WTC11 (cell line): ENCODE data around the gene HFE. TPM values are rescaled to one million over a fixed set of nuclear protein-coding genes. Genes with fewer than 3 reads are reported as not detected.

Experiments used
- ATAC-seq: fragments of 200-7000 bp; cut with Tn5 transposase; 2 replicates; pipeline ENCODE4 v1.10.0; 2021; ENCODE audit warnings: mild to moderate bottlenecking, moderate library complexity
- CTCF ChIA-PET: fragments of 300-600 bp; sonication (Branson Sonifier 250); formaldehyde crosslinking; loops from one replicate; lab custom pipeline; 2021; ENCODE audit warnings: antibody characterized with exemption; lab: Charles Lee
- POLR2A ChIA-PET: fragments of 350-600 bp; sonication (Branson Sonifier 250); formaldehyde crosslinking; loops from one replicate; lab custom pipeline; 2021; ENCODE audit warnings: antibody characterized with exemption; lab: Charles Lee
- DNase-seq: peaks from one replicate; pipeline ENCODE4 v3.0.0; 2021; ENCODE audit warnings: low spot score
- H3K27ac Mint-ChIP-seq: 2 replicates; pipeline ENCODE4 v1.8.0; 2021; ENCODE audit warnings: mixed read lengths
- H3K27me3 Mint-ChIP-seq: 2 replicates; pipeline ENCODE4 v1.8.0; 2021; ENCODE audit warnings: low read depth, mild to moderate bottlenecking, moderate library complexity, mixed read lengths
- H3K36me3 Mint-ChIP-seq: 2 replicates; pipeline ENCODE4 v1.8.0; 2021; ENCODE audit warnings: mixed read lengths
- H3K4me1 Mint-ChIP-seq: 2 replicates; pipeline ENCODE4 v1.8.0; 2022; ENCODE audit warnings: mixed read lengths
- H3K4me3 Mint-ChIP-seq: 2 replicates; pipeline ENCODE4 v1.8.0; 2021; ENCODE audit warnings: mild to moderate bottlenecking, moderate library complexity, mixed read lengths
- H3K9me3 Mint-ChIP-seq: 2 replicates; pipeline ENCODE4 v1.8.0; 2021; ENCODE audit warnings: mixed read lengths
- ATF6 ChIP-seq: sonication (generic); formaldehyde crosslinking; IDR thresholded peaks from 2 replicates; pipeline ENCODE4 v1.8.1; 2023; ENCODE audit warnings: mild to moderate bottlenecking, missing genetic modification reagents
- CBFB ChIP-seq: sonication (generic); formaldehyde crosslinking; IDR thresholded peaks from 2 replicates; pipeline ENCODE4 v1.8.1; 2022; ENCODE audit warnings: mild to moderate bottlenecking, low read depth, missing genetic modification reagents
- CDX4 ChIP-seq: fragments of 250-450 bp; sonication (Bioruptor Pico); IDR thresholded peaks from 2 replicates; pipeline ENCODE4 v1.9.0; 2021; ENCODE audit warnings: moderate library complexity, mild to moderate bottlenecking, inconsistent platforms, borderline replicate concordance
- E2F5 ChIP-seq: sonication (generic); formaldehyde crosslinking; IDR thresholded peaks from 2 replicates; pipeline ENCODE4 v1.8.1; 2022; ENCODE audit warnings: mild to moderate bottlenecking, moderate library complexity, missing genetic modification reagents
- FOXJ3 ChIP-seq: sonication (generic); formaldehyde crosslinking; IDR thresholded peaks from 2 replicates; pipeline ENCODE4 v1.9.0; 2021; ENCODE audit warnings: missing genetic modification reagents, mild to moderate bottlenecking, borderline replicate concordance
- KAT7 ChIP-seq: sonication (generic); formaldehyde crosslinking; IDR thresholded peaks from 2 replicates; pipeline ENCODE4 v1.8.1; 2023; ENCODE audit warnings: missing genetic modification reagents, mild to moderate bottlenecking, borderline replicate concordance
- MXD4 ChIP-seq: fragments of 250-450 bp; sonication (Bioruptor Pico); IDR thresholded peaks from 2 replicates; pipeline ENCODE4 v1.8.0; 2021; ENCODE audit warnings: mild to moderate bottlenecking, moderate library complexity, borderline replicate concordance
- MYBL2 ChIP-seq: sonication (generic); formaldehyde crosslinking; IDR thresholded peaks from 2 replicates; pipeline ENCODE4 v1.8.1; 2023; ENCODE audit warnings: mild to moderate bottlenecking, moderate library complexity, missing genetic modification reagents
- RELA ChIP-seq: sonication (generic); formaldehyde crosslinking; IDR thresholded peaks from 2 replicates; pipeline ENCODE4 v1.8.1; 2022; ENCODE audit warnings: missing genetic modification reagents, mild to moderate bottlenecking, borderline replicate concordance
- TCF7 ChIP-seq: sonication (generic); formaldehyde crosslinking; IDR thresholded peaks from 2 replicates; pipeline ENCODE4 v1.8.0; 2022; ENCODE audit warnings: mild to moderate bottlenecking, low read depth, missing genetic modification reagents, moderate library complexity
- TP53 ChIP-seq: sonication (generic); formaldehyde crosslinking; IDR thresholded peaks from 2 replicates; pipeline ENCODE4 v1.8.1; 2023; ENCODE audit warnings: mild to moderate bottlenecking, missing genetic modification reagents
- ZMAT4 ChIP-seq: fragments of 250-450 bp; sonication (Bioruptor Pico); IDR thresholded peaks from 2 replicates; pipeline ENCODE4 v1.9.0; 2021; ENCODE audit warnings: mild to moderate bottlenecking
- ZNF263 ChIP-seq: sonication (generic); formaldehyde crosslinking; IDR thresholded peaks from 2 replicates; pipeline ENCODE4 v1.8.1; 2022; ENCODE audit warnings: low read depth, mild to moderate bottlenecking, moderate library complexity, missing genetic modification reagents
- ZNF317 ChIP-seq: sonication (generic); formaldehyde crosslinking; IDR thresholded peaks from 2 replicates; pipeline ENCODE4 v1.8.1; 2023; ENCODE audit warnings: low read depth, mild to moderate bottlenecking, moderate library complexity, missing genetic modification reagents, borderline replicate concordance
- ZNF416 ChIP-seq: fragments of 250-450 bp; sonication (Bioruptor Pico); IDR thresholded peaks from 2 replicates; pipeline ENCODE4 v1.9.0; 2021; ENCODE audit warnings: mild to moderate bottlenecking, inconsistent platforms
- ZNF423 ChIP-seq: fragments of 250-450 bp; sonication (Bioruptor Pico); IDR thresholded peaks from 2 replicates; pipeline ENCODE4 v2.1.2; 2022; ENCODE audit warnings: mild to moderate bottlenecking, moderate library complexity
- ZNF671 ChIP-seq: fragments of 250-450 bp; sonication (Bioruptor Pico); IDR thresholded peaks from 2 replicates; pipeline ENCODE4 v1.8.0; 2021; ENCODE audit warnings: mild to moderate bottlenecking
- total RNA-seq: library from RNA; stranded (reverse); gene quantifications from 3 replicates; pipeline ENCODE4 v1.2.3, GENCODE V29; 2021
- TF ChIP-seq, protein P1 (sequence below): fragments of 250-450 bp; sonication (Bioruptor Pico); IDR thresholded peaks from 2 replicates; pipeline ENCODE4 v1.9.0; 2021; ENCODE audit warnings: mild to moderate bottlenecking, borderline replicate concordance
- TF ChIP-seq, protein P2 (sequence below): sonication (generic); formaldehyde crosslinking; IDR thresholded peaks from 2 replicates; pipeline ENCODE4 v1.8.0; 2022; ENCODE audit warnings: mild to moderate bottlenecking, missing genetic modification reagents
- TF ChIP-seq, protein P3 (sequence below): fragments of 250-450 bp; sonication (Bioruptor Pico); conservative IDR thresholded peaks from 2 replicates; pipeline ENCODE4 v1.9.0; 2021; ENCODE audit warnings: mild to moderate bottlenecking
- TF ChIP-seq, protein P4 (sequence below): sonication (generic); formaldehyde crosslinking; conservative IDR thresholded peaks from 2 replicates; pipeline ENCODE4 v1.8.1; 2023; ENCODE audit warnings: mild to moderate bottlenecking, low read depth, missing genetic modification reagents, moderate library complexity

Gene HFE
- total RNA-seq, 1 experiment from 2014 or later, result 1.9 TPM

DNA sequence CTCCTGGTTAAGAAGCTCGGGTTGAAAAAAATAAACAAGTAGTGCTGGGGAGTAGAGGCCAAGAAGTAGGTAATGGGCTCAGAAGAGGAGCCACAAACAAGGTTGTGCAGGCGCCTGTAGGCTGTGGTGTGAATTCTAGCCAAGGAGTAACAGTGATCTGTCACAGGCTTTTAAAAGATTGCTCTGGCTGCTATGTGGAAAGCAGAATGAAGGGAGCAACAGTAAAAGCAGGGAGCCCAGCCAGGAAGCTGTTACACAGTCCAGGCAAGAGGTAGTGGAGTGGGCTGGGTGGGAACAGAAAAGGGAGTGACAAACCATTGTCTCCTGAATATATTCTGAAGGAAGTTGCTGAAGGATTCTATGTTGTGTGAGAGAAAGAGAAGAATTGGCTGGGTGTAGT lies 2.0 kb downstream of the HFE start:
- POLR2A ChIA-PET, result interaction anchor here (0.6 to 1.7 kb wide), 3 partner anchors 14 to 72 kb away, joined by 3 to 6 read pairs (median 6); a partner anchor contains a TSS
- TF ChIP-seq TP53 (CRISPR knock-in tag) (no peak), RELA (no peak), ZNF317 (no peak), ZNF263 (no peak), MXD4 (no peak), FOXJ3 (CRISPR knock-in tag) (no peak), ZMAT4 (CRISPR knock-in tag) (no peak), ATF6 (CRISPR knock-in tag) (no peak), ZNF423 (no peak), ZNF416 (CRISPR knock-in tag) (no peak), KAT7 (no peak), ZNF671 (CRISPR knock-in tag) (no peak)
- TF ChIP-seq, protein P1, sequence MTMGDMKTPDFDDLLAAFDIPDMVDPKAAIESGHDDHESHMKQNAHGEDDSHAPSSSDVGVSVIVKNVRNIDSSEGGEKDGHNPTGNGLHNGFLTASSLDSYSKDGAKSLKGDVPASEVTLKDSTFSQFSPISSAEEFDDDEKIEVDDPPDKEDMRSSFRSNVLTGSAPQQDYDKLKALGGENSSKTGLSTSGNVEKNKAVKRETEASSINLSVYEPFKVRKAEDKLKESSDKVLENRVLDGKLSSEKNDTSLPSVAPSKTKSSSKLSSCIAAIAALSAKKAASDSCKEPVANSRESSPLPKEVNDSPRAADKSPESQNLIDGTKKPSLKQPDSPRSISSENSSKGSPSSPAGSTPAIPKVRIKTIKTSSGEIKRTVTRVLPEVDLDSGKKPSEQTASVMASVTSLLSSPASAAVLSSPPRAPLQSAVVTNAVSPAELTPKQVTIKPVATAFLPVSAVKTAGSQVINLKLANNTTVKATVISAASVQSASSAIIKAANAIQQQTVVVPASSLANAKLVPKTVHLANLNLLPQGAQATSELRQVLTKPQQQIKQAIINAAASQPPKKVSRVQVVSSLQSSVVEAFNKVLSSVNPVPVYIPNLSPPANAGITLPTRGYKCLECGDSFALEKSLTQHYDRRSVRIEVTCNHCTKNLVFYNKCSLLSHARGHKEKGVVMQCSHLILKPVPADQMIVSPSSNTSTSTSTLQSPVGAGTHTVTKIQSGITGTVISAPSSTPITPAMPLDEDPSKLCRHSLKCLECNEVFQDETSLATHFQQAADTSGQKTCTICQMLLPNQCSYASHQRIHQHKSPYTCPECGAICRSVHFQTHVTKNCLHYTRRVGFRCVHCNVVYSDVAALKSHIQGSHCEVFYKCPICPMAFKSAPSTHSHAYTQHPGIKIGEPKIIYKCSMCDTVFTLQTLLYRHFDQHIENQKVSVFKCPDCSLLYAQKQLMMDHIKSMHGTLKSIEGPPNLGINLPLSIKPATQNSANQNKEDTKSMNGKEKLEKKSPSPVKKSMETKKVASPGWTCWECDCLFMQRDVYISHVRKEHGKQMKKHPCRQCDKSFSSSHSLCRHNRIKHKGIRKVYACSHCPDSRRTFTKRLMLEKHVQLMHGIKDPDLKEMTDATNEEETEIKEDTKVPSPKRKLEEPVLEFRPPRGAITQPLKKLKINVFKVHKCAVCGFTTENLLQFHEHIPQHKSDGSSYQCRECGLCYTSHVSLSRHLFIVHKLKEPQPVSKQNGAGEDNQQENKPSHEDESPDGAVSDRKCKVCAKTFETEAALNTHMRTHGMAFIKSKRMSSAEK (CRISPR knock-in tag), result no peak
- TF ChIP-seq, protein P2, sequence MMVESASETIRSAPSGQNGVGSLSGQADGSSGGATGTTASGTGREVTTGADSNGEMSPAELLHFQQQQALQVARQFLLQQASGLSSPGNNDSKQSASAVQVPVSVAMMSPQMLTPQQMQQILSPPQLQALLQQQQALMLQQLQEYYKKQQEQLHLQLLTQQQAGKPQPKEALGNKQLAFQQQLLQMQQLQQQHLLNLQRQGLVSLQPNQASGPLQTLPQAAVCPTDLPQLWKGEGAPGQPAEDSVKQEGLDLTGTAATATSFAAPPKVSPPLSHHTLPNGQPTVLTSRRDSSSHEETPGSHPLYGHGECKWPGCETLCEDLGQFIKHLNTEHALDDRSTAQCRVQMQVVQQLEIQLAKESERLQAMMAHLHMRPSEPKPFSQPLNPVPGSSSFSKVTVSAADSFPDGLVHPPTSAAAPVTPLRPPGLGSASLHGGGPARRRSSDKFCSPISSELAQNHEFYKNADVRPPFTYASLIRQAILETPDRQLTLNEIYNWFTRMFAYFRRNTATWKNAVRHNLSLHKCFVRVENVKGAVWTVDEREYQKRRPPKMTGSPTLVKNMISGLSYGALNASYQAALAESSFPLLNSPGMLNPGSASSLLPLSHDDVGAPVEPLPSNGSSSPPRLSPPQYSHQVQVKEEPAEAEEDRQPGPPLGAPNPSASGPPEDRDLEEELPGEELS (CRISPR knock-in tag), result no peak
- TF ChIP-seq, protein P3, sequence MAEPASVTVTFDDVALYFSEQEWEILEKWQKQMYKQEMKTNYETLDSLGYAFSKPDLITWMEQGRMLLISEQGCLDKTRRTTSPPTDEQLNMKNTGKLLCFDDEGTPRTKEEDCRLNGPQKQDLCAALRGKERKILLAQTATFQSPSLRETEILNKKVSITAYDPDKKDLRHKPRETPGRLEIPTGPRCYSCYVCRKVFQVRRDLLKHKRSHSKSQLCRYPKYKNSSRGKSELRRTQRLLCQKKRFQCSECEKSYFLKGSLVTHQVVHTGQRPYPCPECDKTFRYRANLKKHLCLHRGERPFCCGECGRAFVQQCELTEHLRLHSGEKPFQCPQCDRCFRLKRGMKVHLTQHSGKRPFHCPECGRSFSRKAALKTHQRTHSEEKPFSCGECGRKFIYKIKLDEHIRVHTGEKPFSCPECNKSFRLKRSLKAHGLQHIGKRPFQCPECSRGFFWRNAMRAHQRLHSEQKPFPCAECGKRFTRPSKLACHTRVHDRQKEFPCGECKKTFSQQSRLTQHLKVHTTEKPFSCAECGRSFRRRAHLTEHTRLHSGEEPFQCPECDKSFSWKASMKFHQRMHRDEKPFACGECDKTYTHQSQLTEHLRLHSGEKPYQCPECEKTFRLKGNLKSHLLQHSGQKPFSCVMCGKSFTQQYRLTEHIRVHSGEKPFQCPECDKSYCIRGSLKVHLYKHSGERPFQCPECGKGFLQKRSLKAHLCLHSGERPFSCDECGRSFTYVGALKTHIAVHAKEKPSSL (CRISPR knock-in tag), result no peak
- peaks cover 20% of the 10 kb centered on the region for H3K4me1 Mint-ChIP-seq
- CTCF ChIA-PET, result interaction anchor here (1.0 kb wide), 1 partner anchor 20 kb away, joined by 4 read pairs; no protein-coding TSS in a partner anchor
- ATAC-seq (no peak), DNase-seq (no peak)
- peaks cover 2% of the 10 kb centered on the region; the same call in 1 of the 2 replicates for H3K27me3 Mint-ChIP-seq
- no peaks in the 10 kb centered on the region for H3K9me3 Mint-ChIP-seq
- no peak overlapping the region for H3K4me3 Mint-ChIP-seq
- H3K36me3 Mint-ChIP-seq, result no peaks in the 10 kb centered on the region; the same call in 1 of the 2 replicates
- no peak overlapping the region for H3K27ac Mint-ChIP-seq

DNA sequence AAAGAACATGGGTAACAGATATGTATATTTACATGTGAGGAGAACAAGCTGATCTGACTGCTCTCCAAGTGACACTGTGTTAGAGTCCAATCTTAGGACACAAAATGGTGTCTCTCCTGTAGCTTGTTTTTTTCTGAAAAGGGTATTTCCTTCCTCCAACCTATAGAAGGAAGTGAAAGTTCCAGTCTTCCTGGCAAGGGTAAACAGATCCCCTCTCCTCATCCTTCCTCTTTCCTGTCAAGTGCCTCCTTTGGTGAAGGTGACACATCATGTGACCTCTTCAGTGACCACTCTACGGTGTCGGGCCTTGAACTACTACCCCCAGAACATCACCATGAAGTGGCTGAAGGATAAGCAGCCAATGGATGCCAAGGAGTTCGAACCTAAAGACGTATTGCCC lies 5.2 kb downstream of the HFE start:
- ChIA-PET CTCF (no interaction called here), POLR2A (interaction anchor here (0.6 kb wide), 1 partner anchor 61 kb away, joined by 4 read pairs; a partner anchor contains a TSS)
- H3K27ac Mint-ChIP-seq, result no peak overlapping the region
- no peak overlapping the region for H3K4me3 Mint-ChIP-seq
- no peaks in the 10 kb centered on the region for H3K27me3 Mint-ChIP-seq
- ATAC-seq (no peak), DNase-seq (no peak)
- peaks cover 19% of the 10 kb centered on the region for H3K4me1 Mint-ChIP-seq
- no peaks in the 10 kb centered on the region for H3K9me3 Mint-ChIP-seq
- H3K36me3 Mint-ChIP-seq, result no peaks in the 10 kb centered on the region; the same call in 1 of the 2 replicates
- TF ChIP-seq, protein P4, sequence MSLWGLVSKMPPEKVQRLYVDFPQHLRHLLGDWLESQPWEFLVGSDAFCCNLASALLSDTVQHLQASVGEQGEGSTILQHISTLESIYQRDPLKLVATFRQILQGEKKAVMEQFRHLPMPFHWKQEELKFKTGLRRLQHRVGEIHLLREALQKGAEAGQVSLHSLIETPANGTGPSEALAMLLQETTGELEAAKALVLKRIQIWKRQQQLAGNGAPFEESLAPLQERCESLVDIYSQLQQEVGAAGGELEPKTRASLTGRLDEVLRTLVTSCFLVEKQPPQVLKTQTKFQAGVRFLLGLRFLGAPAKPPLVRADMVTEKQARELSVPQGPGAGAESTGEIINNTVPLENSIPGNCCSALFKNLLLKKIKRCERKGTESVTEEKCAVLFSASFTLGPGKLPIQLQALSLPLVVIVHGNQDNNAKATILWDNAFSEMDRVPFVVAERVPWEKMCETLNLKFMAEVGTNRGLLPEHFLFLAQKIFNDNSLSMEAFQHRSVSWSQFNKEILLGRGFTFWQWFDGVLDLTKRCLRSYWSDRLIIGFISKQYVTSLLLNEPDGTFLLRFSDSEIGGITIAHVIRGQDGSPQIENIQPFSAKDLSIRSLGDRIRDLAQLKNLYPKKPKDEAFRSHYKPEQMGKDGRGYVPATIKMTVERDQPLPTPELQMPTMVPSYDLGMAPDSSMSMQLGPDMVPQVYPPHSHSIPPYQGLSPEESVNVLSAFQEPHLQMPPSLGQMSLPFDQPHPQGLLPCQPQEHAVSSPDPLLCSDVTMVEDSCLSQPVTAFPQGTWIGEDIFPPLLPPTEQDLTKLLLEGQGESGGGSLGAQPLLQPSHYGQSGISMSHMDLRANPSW (CRISPR knock-in tag), result no peak
- TF ChIP-seq TCF7 (CRISPR knock-in tag) (no peak), CBFB (CRISPR knock-in tag) (no peak), CDX4 (CRISPR knock-in tag) (no peak), E2F5 (CRISPR knock-in tag) (no peak), MYBL2 (CRISPR knock-in tag) (no peak)
